OCI-M2 (cell line): Measurements from ENCODE around the gene RPA3.

Experiments
- DNase-seq: peaks from one replicate; lab custom pipeline; 2025; ENCODE audit not compliant: unreplicated experiment; lab: John Stamatoyannopoulos, UW

The RPA3 gene

DNA sequence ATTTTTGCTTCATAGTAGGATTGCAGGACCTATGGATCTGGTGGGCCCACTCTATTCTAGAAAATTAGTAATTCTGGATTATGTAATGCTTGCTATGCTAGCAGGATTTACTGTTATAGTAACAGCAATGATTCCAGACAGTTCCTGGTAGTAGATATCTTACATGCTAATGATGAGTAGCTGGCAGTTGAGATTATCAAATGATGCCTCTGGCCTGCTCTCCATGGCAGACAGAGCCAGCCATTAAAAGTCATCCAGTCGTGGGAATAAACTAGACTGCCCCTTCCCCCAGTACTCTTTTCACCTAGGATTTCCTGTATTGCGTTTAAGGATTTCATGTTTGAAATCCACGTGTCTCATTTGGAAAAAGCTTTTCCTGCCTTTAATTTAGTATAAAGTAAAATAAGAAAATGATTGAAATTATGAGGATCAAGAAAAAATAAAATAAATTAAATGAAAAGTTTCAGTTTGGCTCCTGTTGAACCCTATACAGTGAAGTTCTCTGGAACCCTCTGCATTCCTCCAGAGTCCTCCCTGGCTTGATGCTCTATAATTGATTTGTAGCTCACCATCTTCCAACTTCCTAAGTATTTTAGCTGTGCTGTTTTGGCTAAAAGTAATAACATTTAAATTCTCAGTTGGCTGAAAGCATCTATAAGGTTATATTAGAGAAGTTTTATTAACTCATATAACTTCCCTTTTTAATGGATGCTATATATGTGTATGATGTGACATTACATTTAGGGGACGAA, 63.3 kb downstream of the RPA3 start:
- DNase-seq: no peak

- DNase-seq: no peak
Observed at GRCh38 chr7:7653593-7654187, 64.7 kb downstream of the RPA3 start.

DNA sequence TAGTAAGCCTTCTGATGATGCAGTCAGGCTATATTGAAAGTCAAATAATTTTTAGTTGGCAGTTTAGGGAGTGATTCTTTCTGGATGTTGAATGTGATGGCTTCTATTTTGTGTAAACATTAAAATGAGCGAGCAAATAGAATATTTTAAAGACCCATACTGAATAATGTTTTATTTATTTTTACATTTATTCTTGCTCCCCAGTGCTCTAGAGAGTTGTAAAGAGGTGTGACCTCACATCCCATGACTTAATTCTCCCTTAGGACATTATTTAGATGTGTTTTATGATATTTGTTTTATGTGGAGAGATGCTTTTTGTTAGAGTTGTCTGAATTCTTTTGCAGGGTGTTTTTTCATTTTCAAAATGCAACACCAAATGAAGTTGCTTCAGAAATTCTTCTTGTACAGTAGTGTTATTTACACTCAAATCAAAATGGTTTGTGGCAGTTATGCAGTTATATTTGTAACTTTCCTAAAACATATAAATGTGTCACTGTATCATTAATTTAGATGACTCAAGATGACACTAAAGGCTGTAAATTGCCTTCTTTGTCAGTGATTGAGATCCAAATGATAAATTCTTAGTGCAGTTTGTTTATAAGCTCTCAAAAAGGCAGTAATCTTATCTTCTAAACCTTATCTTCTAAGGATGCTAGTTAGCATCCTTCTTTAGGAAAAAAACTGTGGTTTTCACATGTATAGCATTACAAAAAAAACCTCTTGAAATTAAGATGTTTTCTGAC, 65.4 kb downstream of the RPA3 start:
- DNase-seq: no peak

DNA sequence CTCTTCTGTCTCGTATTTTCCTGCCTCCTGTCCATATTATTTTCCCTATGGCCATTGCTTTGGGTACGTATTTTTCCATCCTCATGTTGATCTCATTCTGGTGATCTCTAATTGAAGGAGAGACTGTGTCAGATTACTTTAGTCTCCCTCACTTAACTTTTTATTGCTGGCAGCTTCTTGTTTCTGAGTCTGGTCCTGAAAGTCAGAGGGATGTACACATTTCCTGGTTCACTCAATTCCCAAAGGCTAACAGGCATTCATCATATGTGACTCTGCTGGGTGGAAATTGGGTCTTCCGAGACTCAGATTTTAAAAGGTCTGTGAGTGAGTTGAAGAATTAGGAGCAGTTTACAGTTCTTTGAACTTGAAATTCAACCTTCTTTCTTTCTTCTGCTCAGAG, 66.9 kb downstream of the RPA3 start:
- no peak for DNase-seq

- DNase-seq: no peak
Observed at GRCh38 chr7:7650682-7651206, 67.7 kb downstream of the RPA3 start.

GRCh38 chr7:7647495-7648036, 70.8 kb downstream of the RPA3 start:
- DNase-seq: no peak

- DNase-seq: no peak
Observed at GRCh38 chr7:7642081-7642480, 76.3 kb downstream of the RPA3 start.

GRCh38 chr7:7641129-7641663, 77.2 kb downstream of the RPA3 start:
- DNase-seq: no peak

DNA sequence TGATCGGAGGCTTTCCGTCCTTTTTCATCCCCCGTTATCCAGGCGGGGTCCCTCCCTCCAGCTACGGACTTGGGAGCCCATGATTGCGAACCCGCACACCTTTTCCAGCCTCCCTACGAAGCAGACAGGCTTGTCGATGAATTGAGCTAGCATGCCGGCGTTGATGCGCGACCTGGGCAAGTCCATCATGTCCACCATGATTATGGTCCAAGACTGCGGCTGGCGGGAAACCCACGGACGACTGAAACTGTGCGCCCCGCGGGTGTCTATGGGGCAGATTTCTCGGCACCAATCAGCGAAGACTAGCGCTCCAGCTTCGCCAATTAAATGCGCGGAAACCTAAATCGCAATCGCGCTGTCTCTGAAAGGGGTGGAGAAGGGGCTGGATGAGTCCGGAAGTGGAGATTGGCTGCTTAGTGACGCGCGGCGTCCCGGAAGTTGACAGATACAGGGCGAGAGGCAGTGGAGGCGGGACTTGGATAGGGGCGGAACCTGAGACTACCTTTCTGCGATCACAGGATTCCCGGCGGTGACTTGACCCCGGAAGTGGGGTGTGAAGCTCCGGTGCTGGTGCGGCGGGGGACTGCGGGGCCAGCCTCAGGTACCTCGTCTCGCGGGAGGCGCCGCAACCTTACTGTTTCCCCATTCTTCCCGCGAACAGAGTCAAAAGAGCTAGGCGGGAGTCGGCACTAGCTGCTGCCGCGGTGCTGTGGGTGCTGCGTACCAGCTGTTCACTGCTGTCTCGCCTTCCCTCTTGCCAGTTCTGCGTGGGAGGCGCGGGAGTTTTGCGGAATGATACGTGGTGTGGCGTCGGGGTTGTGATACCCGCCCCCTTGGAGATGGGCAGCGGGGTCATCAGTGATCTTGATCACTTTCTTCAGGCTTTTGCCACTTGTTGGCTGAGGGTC, 77.9 kb downstream of the RPA3 start, which contains the start of gene UMAD1:
UMAD1 (plus strand) TSS at position 532 of the 908 bp plus-strand sequence. CDS start 32,620 bp downstream, outside the sequence.
- DNase-seq: peak; percentile 79

- DNase-seq: no peak
Observed at GRCh38 chr7:7639847-7640220, 78.6 kb downstream of the RPA3 start.

- no peak for DNase-seq
Observed at GRCh38 chr7:7639421-7639820, 79.0 kb downstream of the RPA3 start.

DNA sequence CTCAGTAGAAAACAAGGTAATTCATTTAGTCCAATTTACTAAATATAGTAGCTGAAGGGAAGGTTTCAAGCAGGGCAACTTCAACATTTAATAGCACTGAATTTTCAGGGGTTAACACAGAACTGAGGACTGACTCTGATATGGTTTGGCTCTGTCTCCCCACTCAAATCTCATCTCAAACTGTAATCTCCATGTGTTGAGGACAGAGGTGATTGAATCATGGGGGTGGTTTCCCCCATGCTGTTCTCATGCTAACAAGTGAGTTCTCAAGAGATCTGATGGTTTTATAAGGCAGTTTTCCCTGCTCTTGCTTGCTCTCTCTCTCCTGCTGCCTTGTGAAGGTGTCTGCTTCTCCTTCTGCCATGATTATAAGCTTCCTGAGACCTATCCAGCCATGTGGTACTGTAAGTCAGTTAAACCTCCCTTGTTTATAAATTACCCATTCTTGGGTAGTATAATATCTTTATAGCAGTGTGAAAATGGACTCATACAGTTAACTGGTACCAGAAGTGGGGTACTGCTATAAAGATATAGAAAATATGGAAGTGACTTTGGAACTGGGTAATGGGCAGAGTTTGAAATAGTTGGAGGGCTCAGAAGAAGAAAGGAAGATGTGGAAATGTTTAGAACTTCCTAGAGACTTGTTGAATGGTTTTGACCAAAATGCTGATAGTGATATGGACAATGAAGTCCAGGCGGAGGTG, 87.6 kb downstream of the RPA3 start:
- no peak for DNase-seq

GRCh38 chr7:7628476-7628875, 89.9 kb downstream of the RPA3 start:
- no peak for DNase-seq

GRCh38 chr7:7620644-7621210, 97.7 kb downstream of the RPA3 start:
- DNase-seq: no peak

GRCh38 chr7:7620236-7620635, 98.2 kb downstream of the RPA3 start:
- DNase-seq: no peak

- DNase-seq: no peak
Observed at GRCh38 chr7:7618410-7618809, 100.0 kb downstream of the RPA3 start.

GRCh38 chr7:7617550-7617949, 100.9 kb downstream of the RPA3 start:
- DNase-seq: no peak

DNA sequence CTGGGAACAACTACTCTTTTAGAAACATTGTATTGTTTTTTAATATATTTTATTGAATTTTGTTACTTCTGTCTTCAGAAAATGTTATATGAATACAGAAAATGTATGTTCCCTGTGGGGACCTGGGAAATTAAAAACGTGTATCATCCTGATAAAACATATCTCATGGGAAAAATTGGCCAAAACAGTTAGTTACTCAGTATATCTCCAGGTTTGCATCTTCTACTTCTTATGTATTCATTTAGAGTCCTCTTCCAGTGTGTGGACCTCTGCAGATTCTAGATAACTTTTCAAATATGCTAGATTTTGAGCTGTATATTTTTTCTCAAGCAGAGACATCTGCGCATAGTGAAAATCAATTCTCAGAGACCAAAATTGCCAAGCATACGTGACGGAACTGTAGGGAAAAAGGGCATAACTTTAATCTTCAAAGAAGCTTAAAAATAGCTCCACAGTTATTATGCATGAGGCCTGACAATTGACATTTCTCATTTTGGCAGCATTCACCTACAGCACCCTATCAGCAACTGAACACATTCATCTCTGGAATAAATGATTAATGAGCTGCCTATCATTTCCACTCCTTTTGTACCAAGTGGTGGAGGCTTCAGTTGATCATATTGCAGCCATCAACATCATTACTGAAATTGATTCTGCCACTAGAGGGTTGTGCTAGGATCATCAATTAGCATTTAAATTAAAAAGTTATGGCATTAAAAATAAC, 104.2 kb downstream of the RPA3 start:
- DNase-seq: no peak

DNA sequence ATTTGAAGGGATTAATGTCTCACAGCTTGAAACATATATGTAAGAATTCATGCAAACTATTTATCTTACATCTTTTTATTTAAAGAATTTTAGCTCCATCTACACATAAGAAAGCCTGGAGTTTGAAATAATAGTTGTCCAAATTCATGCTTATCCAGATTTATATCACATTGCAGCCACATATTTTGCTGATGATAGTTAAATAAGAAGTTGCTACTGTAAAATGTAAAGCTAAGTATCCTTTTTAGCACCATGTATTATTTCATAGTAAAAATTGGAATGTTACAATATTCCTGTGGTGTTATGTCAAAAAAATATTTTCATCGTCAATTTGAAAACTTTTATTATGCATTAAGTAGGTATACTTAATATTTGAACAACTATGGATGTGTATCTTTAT, 105.2 kb downstream of the RPA3 start:
- no peak for DNase-seq
